Neural cell (in vitro differentiated cells): Measurements from ENCODE around the gene FHOD3. TPM values are rescaled to one million over a fixed set of nuclear protein-coding genes. Genes with fewer than 3 reads are reported as not detected.

Experiments used
- H2AFZ ChIP-seq: fragments of 200-600, 300-800 bp; sonication (generic), shearing (Covaris generic); 2 replicates; pipeline ENCODE4 v1.6.0; 2014; ENCODE audit warnings: low read depth, mild to moderate bottlenecking, antibody characterized with exemption, low read length, moderate library complexity
- H3F3A ChIP-seq: fragments of 200-600 bp; shearing (Covaris generic); 2 replicates; pipeline ENCODE4 v1.6.1; 2016; ENCODE audit warnings: mild to moderate bottlenecking, moderate library complexity, mixed read lengths, antibody characterized with exemption, low read length; ENCODE audit not compliant: insufficient read depth, poor library complexity, severe bottlenecking
- H3K27ac ChIP-seq: fragments of 200-600, 300-800 bp; sonication (generic), shearing (Covaris generic); 2 replicates; pipeline ENCODE4 v1.5.1; 2014; ENCODE audit warnings: mild to moderate bottlenecking, low read length, moderate library complexity
- H3K27me3 ChIP-seq: fragments of 300-800, 200-600 bp; sonication (generic), shearing (Covaris generic); 2 replicates; pipeline ENCODE4 v1.6.0; 2014; ENCODE audit warnings: mild to moderate bottlenecking, low read depth, low read length, moderate library complexity; ENCODE audit not compliant: insufficient read depth
- H3K36me3 ChIP-seq: fragments of 300-800, 200-600 bp; sonication (generic), shearing (Covaris generic); 2 replicates; pipeline ENCODE4 v1.5.1; 2014; ENCODE audit warnings: mild to moderate bottlenecking, antibody characterized with exemption, low read length, moderate library complexity; ENCODE audit not compliant: insufficient read depth
- H3K4me2 ChIP-seq: fragments of 300-800, 200-600 bp; sonication (generic), shearing (Covaris generic); 2 replicates; pipeline ENCODE4 v1.6.0; 2014; ENCODE audit warnings: mild to moderate bottlenecking, low read length
- H3K4me3 ChIP-seq: fragments of 300-800, 200-600 bp; sonication (generic), shearing (Covaris generic); 2 replicates; pipeline ENCODE4 v1.5.1; 2014; ENCODE audit warnings: mild to moderate bottlenecking, low read length, moderate library complexity
- H3K79me2 ChIP-seq: fragments of 200-600 bp; shearing (Covaris generic); replicated peaks from 2 replicates; pipeline ENCODE4 v1.6.0; 2014; ENCODE audit warnings: mild to moderate bottlenecking, low read length, moderate library complexity; ENCODE audit not compliant: insufficient read depth
- H3K9ac ChIP-seq: fragments of 300-800, 200-600 bp; sonication (generic), shearing (Covaris generic); 2 replicates; pipeline ENCODE4 v1.6.1; 2016; ENCODE audit warnings: mild to moderate bottlenecking, low read length, mixed read lengths
- H3K9me2 ChIP-seq: fragments of 200-600 bp; shearing (Covaris generic); 2 replicates; pipeline ENCODE4 v1.6.1; 2016; ENCODE audit warnings: mild to moderate bottlenecking, low read length, mixed read lengths; ENCODE audit not compliant: insufficient read depth
- H3K9me3 ChIP-seq: fragments of 200-600, 300-800 bp; sonication (generic), shearing (Covaris generic); 2 replicates; pipeline ENCODE4 v1.6.1; 2016; ENCODE audit warnings: mild to moderate bottlenecking, mixed run types, low read length, moderate library complexity, mixed read lengths
- H4K20me1 ChIP-seq: fragments of 200-600 bp; shearing (Covaris generic); 2 replicates; pipeline ENCODE4 v1.6.1; 2016; ENCODE audit warnings: mild to moderate bottlenecking, mixed run types; ENCODE audit not compliant: insufficient read depth
- CTCF ChIP-seq: fragments of 450-650 bp; IDR thresholded peaks from 2 replicates; pipeline ENCODE4 v1.5.1; 2014; ENCODE audit warnings: antibody characterized with exemption, mild to moderate bottlenecking, moderate library complexity; ENCODE audit not compliant: poor library complexity, severe bottlenecking
- EP300 ChIP-seq: fragments of 450-650 bp; conservative IDR thresholded peaks from 2 replicates; pipeline ENCODE4 v1.6.1; 2014; ENCODE audit warnings: antibody characterized with exemption, mild to moderate bottlenecking, moderate library complexity; ENCODE audit not compliant: poor library complexity, severe bottlenecking
- EZH2 ChIP-seq: fragments of 200-600, 300-800 bp; shearing (Covaris generic), sonication (generic); IDR thresholded peaks from 2 replicates; pipeline ENCODE4 v1.6.1; 2014; ENCODE audit warnings: antibody characterized with exemption, low read length, borderline replicate concordance, mild to moderate bottlenecking; ENCODE audit not compliant: insufficient read depth, poor library complexity, severe bottlenecking
- MXI1 ChIP-seq: fragments of 450-650 bp; conservative IDR thresholded peaks from 2 replicates; pipeline ENCODE4 v1.6.1; 2014; ENCODE audit warnings: antibody characterized with exemption, mild to moderate bottlenecking; ENCODE audit not compliant: poor library complexity, severe bottlenecking
- POLR2AphosphoS5 ChIP-seq: IDR thresholded peaks from 2 replicates; pipeline ENCODE4 v1.6.1; 2012
- RAD21 ChIP-seq: fragments of 450-650 bp; conservative IDR thresholded peaks from 2 replicates; pipeline ENCODE4 v1.6.1; 2014; ENCODE audit warnings: antibody characterized with exemption, mild to moderate bottlenecking, moderate library complexity
- REST ChIP-seq: IDR thresholded peaks from 2 replicates; pipeline ENCODE4 v1.6.1; 2012; ENCODE audit warnings: borderline replicate concordance
- SMC3 ChIP-seq: fragments of 450-650 bp; conservative IDR thresholded peaks from 2 replicates; pipeline ENCODE4 v1.6.1; 2014; ENCODE audit warnings: antibody characterized with exemption, mild to moderate bottlenecking, moderate library complexity; ENCODE audit not compliant: poor library complexity
- TAF1 ChIP-seq: IDR thresholded peaks from 2 replicates; pipeline ENCODE4 v1.6.1; 2012; ENCODE audit warnings: low read depth
- polyA plus RNA-seq: library from polyadenylated mRNA; depleted of rRNA; stranded (reverse); fragments of >200 nt; gene quantifications from 2 replicates; pipeline ENCODE4 v1.2.3, GENCODE V29; 2014

FHOD3 gene
- polyA plus RNA-seq, 1 donor from 2014 or later: 19.4 TPM

- Histone ChIP-seq H3K36me3 (no peaks in the 10 kb centered on the region), H2AFZ (no peak overlapping the region), H3K27me3 (no peaks in the 10 kb centered on the region), H3K79me2 (no peaks in the 10 kb centered on the region), H3K4me3 (no peak overlapping the region), H3F3A (no peaks in the 10 kb centered on the region), H3K9me2 (no peaks in the 10 kb centered on the region), H4K20me1 (no peaks in the 10 kb centered on the region), H3K9ac (no peak overlapping the region), H3K9me3 (no peaks in the 10 kb centered on the region), H3K4me2 (no peak overlapping the region), H3K27ac (no peak overlapping the region)
- no peak for TF ChIP-seq CTCF
- TF ChIP-seq REST: no peak
- no peak for TF ChIP-seq TAF1
- TF ChIP-seq EP300: no peak
- TF ChIP-seq POLR2AphosphoS5: no peak
- no peak for TF ChIP-seq SMC3
- TF ChIP-seq EZH2: no peak
- TF ChIP-seq RAD21: no peak
- TF ChIP-seq MXI1: no peak
Measured at GRCh38 chr18:36372903-36373311, 75.4 kb downstream of the FHOD3 start.

- Histone ChIP-seq H3K9me3 (no peaks in the 10 kb centered on the region), H4K20me1 (no peaks in the 10 kb centered on the region), H2AFZ (no peak overlapping the region)
Measured at GRCh38 chr18:36374262-36374661, 76.7 kb downstream of the FHOD3 start.

More at GRCh38 chr18:36374262-36374661, 76.7 kb downstream of the FHOD3 start:
- Histone ChIP-seq H3F3A (no peaks in the 10 kb centered on the region), H3K79me2 (no peaks in the 10 kb centered on the region), H3K27me3 (no peaks in the 10 kb centered on the region), H3K4me3 (no peak overlapping the region), H3K4me2 (no peak overlapping the region), H3K27ac (no peak overlapping the region), H3K9ac (no peak overlapping the region), H3K36me3 (no peaks in the 10 kb centered on the region), H3K9me2 (no peaks in the 10 kb centered on the region)
- no peak for TF ChIP-seq TAF1
- TF ChIP-seq CTCF: no peak
- TF ChIP-seq RAD21: no peak
- TF ChIP-seq EZH2: no peak
- TF ChIP-seq SMC3: no peak
- TF ChIP-seq EP300: no peak
- no peak for TF ChIP-seq POLR2AphosphoS5
- no peak for TF ChIP-seq REST
- TF ChIP-seq MXI1: no peak
